ENCODE results near the gene SRCAP.

- no peak for TF ChIP-seq CTCF (IDR thresholded peaks at IDR 0.05)
- TF ChIP-seq POLR2A (IDR thresholded peaks at IDR 0.05) = peak in 1 of 2 donors; percentile 20
Measured at GRCh38 chr16:30656974-30657865, 41.8 kb upstream of the SRCAP start.
